Inflammatory macrophage treated with lipopolysaccharide for 1 hour (primary cell): Measurements from ENCODE around the gene SESN2.

Source experiments
- DNase-seq, 2 donors: peaks; one replicate each; pipeline ENCODE4 v3.0.0-alpha.2; 2020 to 2022

Gene SESN2

GRCh38 chr1:28259252-28259933, at the start of gene SESN2:
SESN2 (plus strand) TSS chr1:28259518; CDS start chr1:28259848, 330 bp downstream.
- peak; percentile 99 to 100 for DNase-seq

GRCh38 chr1:28209700-28210099, 49.6 kb upstream of the SESN2 start:
- no peak for DNase-seq

- no peak for DNase-seq
These were observed 46.0 kb upstream of the SESN2 start for GRCh38 chr1:28213315-28213714.

GRCh38 chr1:28229089-28229488, 30.2 kb upstream of the SESN2 start:
- DNase-seq = no peak

- no peak for DNase-seq
These were observed 29.3 kb upstream of the SESN2 start for GRCh38 chr1:28229996-28230395.

- DNase-seq = peak; percentile 90 to 93
These were observed 26.6 kb upstream of the SESN2 start, which contains the start of gene DNAJC8 for GRCh38 chr1:28232558-28233263. DNAJC8 (minus strand) TSS chr1:28233029; CDS start chr1:28232998, 31 bp downstream.

- DNase-seq = no peak
These were observed 26.1 kb upstream of the SESN2 start for GRCh38 chr1:28233264-28233606.

- peak; percentile 96 to 98 for DNase-seq
These were observed 23.3 kb upstream of the SESN2 start, which contains the start of gene ATP5IF1 for GRCh38 chr1:28235755-28236655. ATP5IF1 (plus strand) TSS chr1:28236124; CDS start chr1:28236184, 60 bp downstream.

GRCh38 chr1:28236656-28237322, 22.5 kb upstream of the SESN2 start:
- DNase-seq = no peak

- no peak for DNase-seq
These were observed 20.3 kb upstream of the SESN2 start for GRCh38 chr1:28239004-28239403.

GRCh38 chr1:28240024-28240423, 19.3 kb upstream of the SESN2 start:
- DNase-seq = no peak

GRCh38 chr1:28241638-28242241, 17.6 kb upstream of the SESN2 start:
- DNase-seq = no peak

- DNase-seq = no peak
These were observed 15.5 kb upstream of the SESN2 start for GRCh38 chr1:28243685-28244311.

GRCh38 chr1:28244549-28245251, 14.6 kb upstream of the SESN2 start:
- DNase-seq = no peak

GRCh38 chr1:28246427-28246832, 12.9 kb upstream of the SESN2 start:
- peak in 1 of 2 donors; percentile 28 for DNase-seq

- DNase-seq = no peak
These were observed 11.6 kb upstream of the SESN2 start for GRCh38 chr1:28247612-28248272.

- DNase-seq = peak; percentile 64 to 89
These were observed 10.9 kb upstream of the SESN2 start for GRCh38 chr1:28248273-28249012.

- DNase-seq = peak in 1 of 2 donors; percentile 44
These were observed 10.1 kb upstream of the SESN2 start for GRCh38 chr1:28249013-28249865.

- DNase-seq = no peak
These were observed 9.4 kb upstream of the SESN2 start for GRCh38 chr1:28249866-28250295.
